ENCODE measurements around the gene PRDM16. TPM values are rescaled to one million over a fixed set of nuclear protein-coding genes. Genes with fewer than 3 reads are reported as not detected.

Gene PRDM16
- total RNA-seq, 1 experiment from 2014 or later = 5.3 TPM

GRCh38 chr1:3407021-3407420, 338.0 kb downstream of the PRDM16 start:
- Mint-ChIP-seq H3K36me3 (ENCODE audit: insufficient read depth, unreplicated experiment) (no peaks in the 10 kb centered on the region), H3K9me3 (ENCODE audit: unreplicated experiment) (no peaks in the 10 kb centered on the region), H3K27ac (ENCODE audit: unreplicated experiment) (no peak overlapping the region), H3K4me3 (ENCODE audit: unreplicated experiment) (no peak overlapping the region), H3K27me3 (ENCODE audit: insufficient read depth, unreplicated experiment) (no peaks in the 10 kb centered on the region), H3K4me1 (ENCODE audit: low read depth, unreplicated experiment) (no peaks in the 10 kb centered on the region)
- BruUV-seq (replicated peaks) = no TSS peak
- H3K4me1 ChIP-seq = no peaks in the 10 kb centered on the region
- no peaks in the 10 kb centered on the region for H3K9me3 ChIP-seq
- ChIA-PET POLR2A (no interaction called here), CTCF (no interaction called here)
- H3K27me3 ChIP-seq (replicated peaks; ENCODE audit: control insufficient read depth, insufficient read depth, low read length) = no peaks in the 10 kb centered on the region
- intact Hi-C loops (cut with micrococcal nuclease; ENCODE audit: unreplicated experiment) = no loop called here
- no peak overlapping the region for H3K4me3 ChIP-seq (ENCODE audit: low read depth, low read length)
- TF ChIP-seq CTCF (IDR thresholded peaks at IDR 0.05; ENCODE audit: insufficient read depth in 1 of 2, low read depth in 1 of 2, low read length in 1 of 2, severe bottlenecking in 1 of 2, unreplicated experiment in 1 of 2) = no peak
- no peaks in the 10 kb centered on the region for H3K36me3 ChIP-seq (ENCODE audit: control insufficient read depth, insufficient read depth, low read length)
- no peak for DNase-seq

DNA sequence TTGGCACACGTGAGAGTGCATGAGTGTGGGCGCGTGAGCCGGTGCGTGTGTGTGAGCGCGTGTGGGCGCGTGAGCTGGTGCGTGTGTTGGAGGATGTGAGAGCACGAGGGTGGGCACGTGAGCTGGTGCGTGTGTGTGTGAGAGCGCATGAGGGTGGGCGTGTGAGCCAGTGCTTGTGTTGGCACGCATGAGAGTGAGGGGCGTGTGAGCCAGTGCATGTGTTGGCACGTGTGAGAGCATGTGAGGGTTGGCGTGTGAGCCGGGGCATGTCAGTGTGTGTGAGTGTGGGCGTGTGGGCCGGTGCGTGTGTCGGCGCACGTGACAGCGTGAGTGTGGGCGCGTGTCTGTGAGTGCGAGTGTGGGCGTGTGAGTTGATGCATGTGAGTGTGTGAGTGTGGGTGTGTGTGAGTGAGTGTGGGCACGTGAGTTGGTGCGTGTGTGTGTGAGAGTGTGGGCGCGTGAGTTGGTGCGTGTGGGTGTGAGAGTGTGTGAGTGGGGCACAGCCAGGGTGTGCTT, 339.8 kb downstream of the PRDM16 start:
- no peaks in the 10 kb centered on the region for H3K4me1 ChIP-seq
- CTCF ChIA-PET = no interaction called here
- intact Hi-C loops (cut with micrococcal nuclease; ENCODE audit: unreplicated experiment) = no loop called here
- H3K9me3 Mint-ChIP-seq (ENCODE audit: unreplicated experiment) = no peaks in the 10 kb centered on the region
- H3K4me3 Mint-ChIP-seq (ENCODE audit: unreplicated experiment) = no peak overlapping the region
- no peaks in the 10 kb centered on the region for H3K27me3 ChIP-seq (replicated peaks; ENCODE audit: control insufficient read depth, insufficient read depth, low read length)
- no peaks in the 10 kb centered on the region for H3K4me1 Mint-ChIP-seq (ENCODE audit: low read depth, unreplicated experiment)
- no peaks in the 10 kb centered on the region for H3K36me3 ChIP-seq (ENCODE audit: control insufficient read depth, insufficient read depth, low read length)
- H3K27me3 Mint-ChIP-seq (ENCODE audit: insufficient read depth, unreplicated experiment) = no peaks in the 10 kb centered on the region
- no peak for DNase-seq
- no peak overlapping the region for H3K27ac Mint-ChIP-seq (ENCODE audit: unreplicated experiment)
- POLR2A ChIA-PET = no interaction called here
- no peaks in the 10 kb centered on the region for H3K9me3 ChIP-seq
- H3K4me3 ChIP-seq (ENCODE audit: low read depth, low read length) = no peak overlapping the region
- TF ChIP-seq CTCF (IDR thresholded peaks at IDR 0.05; ENCODE audit: insufficient read depth in 1 of 2, low read depth in 1 of 2, low read length in 1 of 2, severe bottlenecking in 1 of 2, unreplicated experiment in 1 of 2) = no peak
- BruUV-seq (replicated peaks) = no TSS peak
- no peaks in the 10 kb centered on the region for H3K36me3 Mint-ChIP-seq (ENCODE audit: insufficient read depth, unreplicated experiment)

DNA sequence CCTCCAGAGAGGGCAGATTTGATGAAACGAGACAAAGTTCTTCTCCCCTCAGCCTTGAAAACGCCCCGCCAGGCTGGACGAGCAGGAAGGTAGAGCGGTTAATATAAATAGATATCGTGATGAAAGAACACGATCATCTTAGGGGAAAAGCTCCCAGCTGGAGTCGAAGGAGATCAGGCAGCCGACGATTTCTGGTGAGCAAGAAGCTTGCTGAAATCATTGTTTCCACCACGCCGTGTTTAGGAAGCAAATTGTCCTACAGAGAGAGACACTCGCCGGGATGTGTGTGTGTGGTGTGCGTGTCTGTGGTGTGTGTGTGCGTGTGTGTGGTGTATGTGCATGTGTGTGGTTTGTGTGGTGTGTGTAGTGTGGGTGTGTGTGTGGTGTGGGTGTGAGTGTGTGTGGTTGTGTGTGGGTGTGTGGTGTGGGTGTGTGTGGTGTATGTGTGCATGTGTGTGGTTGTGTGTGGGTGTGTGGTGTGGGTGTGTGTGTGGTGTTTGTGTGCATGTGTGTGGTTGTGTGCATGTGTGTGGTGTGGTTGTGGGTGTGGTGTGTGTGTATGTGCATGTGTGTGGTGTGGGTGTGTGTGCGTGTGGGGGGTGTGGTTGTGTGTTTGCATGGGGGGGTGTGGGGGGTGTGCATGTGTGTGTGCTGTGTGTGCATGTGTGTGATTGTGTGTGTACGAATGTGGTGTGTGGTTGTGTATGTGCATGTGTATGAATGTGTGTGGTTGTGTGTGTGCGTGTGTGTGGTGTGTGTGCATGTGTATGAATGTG, 340.6 kb downstream of the PRDM16 start:
- no peak for TF ChIP-seq CTCF (IDR thresholded peaks at IDR 0.05; ENCODE audit: insufficient read depth in 1 of 2, low read depth in 1 of 2, low read length in 1 of 2, severe bottlenecking in 1 of 2, unreplicated experiment in 1 of 2)
- intact Hi-C loops (cut with micrococcal nuclease; ENCODE audit: unreplicated experiment) = no loop called here
- DNase-seq = no peak
- H3K36me3 ChIP-seq (ENCODE audit: control insufficient read depth, insufficient read depth, low read length) = no peaks in the 10 kb centered on the region
- no peaks in the 10 kb centered on the region for H3K4me1 ChIP-seq
- Mint-ChIP-seq H3K4me1 (ENCODE audit: low read depth, unreplicated experiment) (no peaks in the 10 kb centered on the region), H3K36me3 (ENCODE audit: insufficient read depth, unreplicated experiment) (no peaks in the 10 kb centered on the region), H3K4me3 (ENCODE audit: unreplicated experiment) (no peak overlapping the region), H3K27me3 (ENCODE audit: insufficient read depth, unreplicated experiment) (no peaks in the 10 kb centered on the region), H3K9me3 (ENCODE audit: unreplicated experiment) (no peaks in the 10 kb centered on the region), H3K27ac (ENCODE audit: unreplicated experiment) (no peak overlapping the region)
- CTCF ChIA-PET = no interaction called here
- POLR2A ChIA-PET = no interaction called here
- no peak overlapping the region for H3K4me3 ChIP-seq (ENCODE audit: low read depth, low read length)
- BruUV-seq (replicated peaks) = no TSS peak
- no peaks in the 10 kb centered on the region for H3K9me3 ChIP-seq
- no peaks in the 10 kb centered on the region for H3K27me3 ChIP-seq (replicated peaks; ENCODE audit: control insufficient read depth, insufficient read depth, low read length)
